Stimulated activated CD8-positive, alpha-beta memory T cell treated with anti-CD3 and anti-CD28 coated beads, Interleukin-12 subunit alpha, Interleukin-12 subunit beta, amount 100 ng/mL, for 4 hours (primary cell): ENCODE data around the gene RYR1.
A peak's percentile ranks its signal among the peaks of the same experiment; 100 is the strongest.
"Not testable (repeated sequence)": the region's sequence is repeated elsewhere in the genome, so short reads cannot be mapped to it uniquely, and the experiment has no call there.

Experiments used
- DNase-seq: peaks from one replicate; pipeline ENCODE4 v3.0.0-alpha.2; 2020; ENCODE audit warnings: low read depth

The RYR1 gene

GRCh38 chr19:38616265-38616664 is 182.8 kb downstream of the RYR1 start:
- DNase-seq, result no peak

GRCh38 chr19:38617283-38617763 is 183.8 kb downstream of the RYR1 start:
- no peak for DNase-seq

GRCh38 chr19:38617764-38618589 is 184.5 kb downstream of the RYR1 start, which contains the start of gene MAP4K1:
MAP4K1 (minus strand) TSS chr19:38617953; CDS start chr19:38617895, 58 bp downstream.
- peak; percentile 37 for DNase-seq

GRCh38 chr19:38618590-38619360 is 185.3 kb downstream of the RYR1 start, which contains the start of gene EIF3K:
EIF3K (plus strand) TSS chr19:38619188; CDS start chr19:38619269, 81 bp downstream.
- DNase-seq, result peak; percentile 96

- DNase-seq, result no peak
Observed at GRCh38 chr19:38619361-38620174, 186.1 kb downstream of the RYR1 start.

GRCh38 chr19:38624822-38625221 is 191.3 kb downstream of the RYR1 start:
- no peak for DNase-seq

- no peak for DNase-seq
Observed at GRCh38 chr19:38626401-38626800, 192.9 kb downstream of the RYR1 start.

- no peak for DNase-seq
Observed at GRCh38 chr19:38629568-38629967, 196.1 kb downstream of the RYR1 start.

- not testable (repeated sequence) for DNase-seq
Observed at GRCh38 chr19:38631301-38631700, 197.8 kb downstream of the RYR1 start.

GRCh38 chr19:38631811-38632475 is 198.5 kb downstream of the RYR1 start:
- not testable (repeated sequence) for DNase-seq

- DNase-seq, result no peak
Observed at GRCh38 chr19:38632476-38633213, 199.2 kb downstream of the RYR1 start.

GRCh38 chr19:38634757-38635482 is 201.4 kb downstream of the RYR1 start:
- no peak for DNase-seq

GRCh38 chr19:38635483-38636399 is 202.2 kb downstream of the RYR1 start:
- DNase-seq, result no peak
